ENCODE data around the gene CREBBP. TPM values are rescaled to one million over a fixed set of nuclear protein-coding genes. Genes with fewer than 3 reads are reported as not detected.

The CREBBP gene
- total RNA-seq, 2 donors from 2014 or later = 35.3 to 57.7 TPM

DNA sequence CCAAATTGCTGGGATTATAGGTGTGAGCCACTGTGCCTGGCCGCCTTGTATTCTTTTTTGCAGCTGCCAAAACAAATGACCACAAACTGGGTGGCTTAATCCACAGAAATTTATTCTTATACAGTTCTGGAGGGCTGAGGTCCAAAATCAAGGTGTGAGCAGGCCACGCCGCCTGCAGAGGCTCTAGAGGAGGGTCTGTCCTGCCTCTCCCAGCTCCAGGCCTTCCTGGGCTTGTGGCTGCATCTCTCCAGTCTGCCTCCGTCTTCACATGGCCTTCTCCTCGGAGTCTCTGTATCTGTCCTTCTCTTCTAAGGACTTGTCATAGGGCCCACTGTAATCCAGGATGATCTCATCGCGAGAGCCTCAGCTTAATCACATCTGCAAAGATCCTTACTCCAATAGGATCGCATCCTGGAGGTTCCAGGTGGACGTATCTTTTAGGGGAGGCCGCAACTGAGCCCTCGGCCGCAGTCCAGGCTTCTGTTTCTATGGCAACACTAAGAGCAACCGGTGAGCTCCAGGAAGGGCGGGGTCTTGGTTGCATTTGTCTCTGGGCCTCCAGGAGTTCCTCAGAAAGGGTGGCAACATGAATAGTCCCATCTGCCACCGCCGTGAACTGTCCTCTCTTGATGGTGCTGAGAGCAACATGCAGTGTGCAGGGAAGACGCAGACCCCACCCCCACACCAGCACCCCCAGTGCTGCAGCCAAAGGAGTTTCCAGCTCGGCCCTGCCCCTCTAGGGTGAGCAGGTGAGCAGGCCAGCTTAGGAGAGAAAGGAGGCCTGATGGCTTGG lies 29.5 kb upstream of the CREBBP start:
- intact Hi-C loops (cut with DNase I) = loop anchor here (5.0 kb wide), 1 partner anchor 247 kb away; no protein-coding TSS in a partner anchor
- H3K27me3 ChIP-seq = no peaks in the 10 kb centered on the region
- no peaks in the 10 kb centered on the region for H3K4me1 ChIP-seq
- no peak overlapping the region for H3K4me3 ChIP-seq
- no peak for ATAC-seq
- no peaks in the 10 kb centered on the region for H3K9me3 ChIP-seq
- no peak overlapping the region for H3K27ac ChIP-seq
- 81 to 85% methylated on average over 11 to 18 of the region's 18 CpGs for WGBS, 2 donors
- TF ChIP-seq, protein P1, sequence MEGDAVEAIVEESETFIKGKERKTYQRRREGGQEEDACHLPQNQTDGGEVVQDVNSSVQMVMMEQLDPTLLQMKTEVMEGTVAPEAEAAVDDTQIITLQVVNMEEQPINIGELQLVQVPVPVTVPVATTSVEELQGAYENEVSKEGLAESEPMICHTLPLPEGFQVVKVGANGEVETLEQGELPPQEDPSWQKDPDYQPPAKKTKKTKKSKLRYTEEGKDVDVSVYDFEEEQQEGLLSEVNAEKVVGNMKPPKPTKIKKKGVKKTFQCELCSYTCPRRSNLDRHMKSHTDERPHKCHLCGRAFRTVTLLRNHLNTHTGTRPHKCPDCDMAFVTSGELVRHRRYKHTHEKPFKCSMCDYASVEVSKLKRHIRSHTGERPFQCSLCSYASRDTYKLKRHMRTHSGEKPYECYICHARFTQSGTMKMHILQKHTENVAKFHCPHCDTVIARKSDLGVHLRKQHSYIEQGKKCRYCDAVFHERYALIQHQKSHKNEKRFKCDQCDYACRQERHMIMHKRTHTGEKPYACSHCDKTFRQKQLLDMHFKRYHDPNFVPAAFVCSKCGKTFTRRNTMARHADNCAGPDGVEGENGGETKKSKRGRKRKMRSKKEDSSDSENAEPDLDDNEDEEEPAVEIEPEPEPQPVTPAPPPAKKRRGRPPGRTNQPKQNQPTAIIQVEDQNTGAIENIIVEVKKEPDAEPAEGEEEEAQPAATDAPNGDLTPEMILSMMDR (IDR thresholded peaks at IDR 0.05) = no peak
- no peak for TF ChIP-seq POLR2A (IDR thresholded peaks at IDR 0.05)
- no peaks in the 10 kb centered on the region for H3K36me3 ChIP-seq (replicated peaks in 1 of 2; ENCODE audit: insufficient read depth in 1 of 2, low read depth in 2 of 2)
- DNase-seq = no peak

DNA sequence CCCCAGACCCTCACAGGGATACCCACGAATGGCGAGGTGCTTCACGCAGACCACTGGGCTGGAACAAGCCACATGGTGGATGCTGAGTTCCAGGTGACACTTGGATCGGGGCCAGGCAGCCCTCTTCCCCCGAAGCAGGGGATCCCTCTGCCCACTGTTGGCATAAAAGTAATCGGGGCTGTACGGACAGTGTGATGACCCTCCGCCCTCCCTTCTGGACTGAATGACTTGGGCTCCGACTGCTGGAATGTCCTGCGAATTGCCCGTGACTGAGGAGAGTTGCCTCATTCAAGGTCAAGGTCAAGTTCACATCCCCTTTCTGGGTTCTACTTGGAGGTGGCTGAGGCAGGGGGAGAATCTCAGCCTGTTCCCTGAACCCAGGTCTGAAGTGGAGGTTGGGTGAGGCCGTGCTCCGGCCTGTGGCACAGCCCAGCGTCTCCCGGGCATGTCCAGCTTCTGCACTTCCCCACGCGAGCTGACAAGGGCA lies 28.5 kb upstream of the CREBBP start:
- ATAC-seq (no peak), DNase-seq (no peak)
- no peak overlapping the region for H3K4me3 ChIP-seq
- no peaks in the 10 kb centered on the region for H3K27me3 ChIP-seq
- TF ChIP-seq POLR2A (IDR thresholded peaks at IDR 0.05) = no peak
- TF ChIP-seq, protein P1 (IDR thresholded peaks at IDR 0.05) = no peak
- no peak overlapping the region for H3K27ac ChIP-seq
- WGBS, 2 donors = 76 to 77% methylated on average over 10 to 17 of the region's 17 CpGs
- intact Hi-C loops (cut with DNase I) = loop anchor here (5.0 kb wide), 1 partner anchor 248 kb away; no protein-coding TSS in a partner anchor
- no peaks in the 10 kb centered on the region for H3K4me1 ChIP-seq
- H3K9me3 ChIP-seq = no peaks in the 10 kb centered on the region
- H3K36me3 ChIP-seq (replicated peaks in 1 of 2; ENCODE audit: insufficient read depth in 1 of 2, low read depth in 2 of 2) = no peaks in the 10 kb centered on the region

DNA sequence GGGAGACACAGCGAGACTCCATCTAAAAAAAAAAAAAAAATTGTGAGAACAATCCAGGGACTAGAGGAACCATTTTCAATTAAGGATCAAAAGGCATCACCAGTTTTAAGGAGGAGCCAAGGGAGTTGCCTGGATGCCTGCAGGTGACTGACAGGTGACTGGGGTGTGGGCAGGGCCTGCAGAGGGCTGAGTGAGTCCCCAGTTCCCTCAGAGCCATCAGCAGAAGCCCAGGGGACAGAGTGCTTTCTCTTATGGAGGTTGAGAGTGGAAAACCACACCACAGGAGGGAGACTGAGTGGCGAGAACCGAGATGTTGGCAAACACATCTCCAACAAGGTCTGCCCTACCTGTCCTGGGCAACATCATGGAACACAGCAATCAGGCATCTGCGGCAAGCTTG lies 27.1 kb upstream of the CREBBP start:
- no peak overlapping the region for H3K4me3 ChIP-seq
- ATAC-seq = no peak
- no peak overlapping the region for H3K27ac ChIP-seq
- no peak for DNase-seq
- no peaks in the 10 kb centered on the region for H3K9me3 ChIP-seq
- H3K36me3 ChIP-seq (replicated peaks in 1 of 2; ENCODE audit: insufficient read depth in 1 of 2, low read depth in 2 of 2) = no peaks in the 10 kb centered on the region
- WGBS, 2 donors = 81 to 85% methylated on average over 4 of the region's 4 CpGs
- no peaks in the 10 kb centered on the region for H3K27me3 ChIP-seq
- no peaks in the 10 kb centered on the region for H3K4me1 ChIP-seq
- intact Hi-C loops (cut with DNase I) = loop anchor here (5.0 kb wide), 1 partner anchor 250 kb away; no protein-coding TSS in a partner anchor
- TF ChIP-seq, protein P1 (IDR thresholded peaks at IDR 0.05) = no peak
- TF ChIP-seq POLR2A (IDR thresholded peaks at IDR 0.05) = no peak

DNA sequence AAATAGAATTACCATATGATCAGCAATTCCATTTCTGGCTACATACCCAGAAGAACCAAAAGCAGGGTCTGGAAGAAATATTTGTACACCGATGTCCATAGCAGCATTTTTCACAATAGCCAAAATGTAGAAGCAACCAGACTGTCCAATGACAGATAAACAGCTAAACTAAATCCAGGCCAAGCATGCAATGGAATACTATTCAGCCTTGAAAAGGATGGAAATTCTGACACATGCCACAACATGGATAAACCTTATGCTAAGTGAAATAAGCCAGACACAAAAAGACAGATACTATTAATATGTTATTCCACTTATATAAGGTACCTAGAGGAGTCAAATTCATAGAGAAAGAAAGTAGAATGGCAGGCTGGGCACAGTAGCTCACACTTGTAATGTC lies 25.9 kb upstream of the CREBBP start:
- Histone ChIP-seq H3K9me3 (no peaks in the 10 kb centered on the region), H3K27ac (no peak overlapping the region), H3K4me3 (no peak overlapping the region), H3K27me3 (no peaks in the 10 kb centered on the region), H3K36me3 (replicated peaks in 1 of 2; ENCODE audit: insufficient read depth in 1 of 2, low read depth in 2 of 2) (no peaks in the 10 kb centered on the region), H3K4me1 (no peaks in the 10 kb centered on the region)
- WGBS, 2 donors = 90 to 100% methylated on average over 1 of the region's 1 CpG
- DNase-seq = no peak
- no peak for TF ChIP-seq POLR2A (IDR thresholded peaks at IDR 0.05)
- TF ChIP-seq, protein P1 (IDR thresholded peaks at IDR 0.05) = no peak
- intact Hi-C loops (cut with DNase I) = loop anchor here (5.0 kb wide), 1 partner anchor 251 kb away; no protein-coding TSS in a partner anchor
- no peak for ATAC-seq
